SK-N-SH (cell line): ENCODE results near the gene CTNNA3. TPM values are rescaled to one million over a fixed set of nuclear protein-coding genes. Genes with fewer than 3 reads are reported as not detected.

Experiments used
- CTCF ChIA-PET: fragments of 300-600, 350-600 bp; formaldehyde crosslinking; extraction: SDS; loops from one replicate; lab custom pipeline; 2021; lab: Yijun Ruan, JAX
- POLR2A ChIA-PET: fragments of 350-600 bp; sonication (Branson Sonifier 250); formaldehyde crosslinking; extraction: SDS; loops from one replicate; lab custom pipeline; 2020; ENCODE audit warnings: antibody characterized with exemption, inconsistent platforms; lab: Yijun Ruan, JAX
- DNase-seq: peaks from one replicate; pipeline ENCODE4 v3.0.0; 2012
- H2AFZ ChIP-seq: fragments of 200-600 bp; sonication (generic); 2 replicates; pipeline ENCODE4 v1.8.1; 2016; ENCODE audit warnings: antibody characterized with exemption, mild to moderate bottlenecking, low read depth
- H3F3A ChIP-seq: fragments of 200-600 bp; sonication (generic); replicated peaks from 2 replicates; pipeline ENCODE3; 2016; ENCODE audit warnings: antibody characterized with exemption, mild to moderate bottlenecking; ENCODE audit not compliant: insufficient read depth
- H3K27ac ChIP-seq, 2 experiments: fragments of 200-500 bp in 1 of 2; fragments of 200-600 bp in 1 of 2; sonication (Bioruptor generic) in 1 of 2; sonication (generic), shearing (Covaris generic) in 1 of 2; 2 replicates each; pipeline versions ENCODE4 v1.5.1 to v1.6.1; 2014 to 2016; ENCODE audit warnings: low read depth in 2 of 2, inconsistent platforms in 1 of 2, low read length in 1 of 2, mild to moderate bottlenecking in 1 of 2, mixed read lengths in 1 of 2
- H3K27me3 ChIP-seq: fragments of 200-600 bp; sonication (generic), shearing (Covaris generic); 2 replicates; pipeline ENCODE4 v1.6.1; 2016; ENCODE audit warnings: mixed run types; ENCODE audit not compliant: insufficient read depth
- H3K36me3 ChIP-seq, 2 experiments: fragments of 200-500 bp in 1 of 2; fragments of 200-600 bp in 1 of 2; sonication (Bioruptor generic) in 1 of 2; sonication (generic) in 1 of 2; replicated peaks in 1 of 2; 2 replicates each; pipeline versions ENCODE3 to v1.5.1; 2014 to 2016; ENCODE audit warnings: low read length in 1 of 2, mild to moderate bottlenecking in 1 of 2; ENCODE audit not compliant: insufficient read depth in 2 of 2, control insufficient read depth in 1 of 2
- H3K4me1 ChIP-seq, 2 experiments: fragments of 200-500 bp in 1 of 2; fragments of 200-600 bp in 1 of 2; sonication (Bioruptor generic) in 1 of 2; sonication (generic), shearing (Covaris generic) in 1 of 2; 2 replicates each; pipeline versions ENCODE4 v1.5.1 to v1.6.1; 2014 to 2016; ENCODE audit warnings: low read depth in 1 of 2, low read length in 1 of 2, mixed run types in 1 of 2; ENCODE audit not compliant: insufficient read depth in 2 of 2, control insufficient read depth in 1 of 2
- H3K4me2 ChIP-seq: fragments of 200-600 bp; sonication (generic), shearing (Covaris generic); 2 replicates; pipeline ENCODE4 v1.6.1; 2017; ENCODE audit warnings: mixed run types
- H3K4me3 ChIP-seq, 2 experiments: fragments of 200-500 bp in 1 of 2; fragments of 200-600 bp in 1 of 2; sonication (Bioruptor generic) in 1 of 2; sonication (generic), shearing (Covaris generic) in 1 of 2; 2 replicates each; pipeline versions ENCODE4 v1.5.1 to v1.8.1; 2014 to 2016; ENCODE audit warnings: low read depth in 2 of 2, inconsistent platforms in 1 of 2, low read length in 1 of 2, mild to moderate bottlenecking in 1 of 2, mixed read lengths in 1 of 2, moderate library complexity in 1 of 2
- H3K79me2 ChIP-seq: fragments of 200-600 bp; sonication (generic); 2 replicates; pipeline ENCODE4 v1.8.1; 2017; ENCODE audit warnings: mild to moderate bottlenecking; ENCODE audit not compliant: insufficient read depth
- H3K9ac ChIP-seq: fragments of 200-600 bp; sonication (generic); 2 replicates; pipeline ENCODE4 v1.6.1; 2017; ENCODE audit warnings: mixed run types
- H3K9me2 ChIP-seq: fragments of 200-600 bp; sonication (generic); 2 replicates; pipeline ENCODE4 v1.6.1; 2017; ENCODE audit warnings: mixed run types
- H3K9me3 ChIP-seq: fragments of 200-600 bp; sonication (generic); 2 replicates; pipeline ENCODE4 v1.6.1; 2017; ENCODE audit warnings: mixed run types, mild to moderate bottlenecking, moderate library complexity
- H4K20me1 ChIP-seq: fragments of 200-600 bp; sonication (generic); 2 replicates; pipeline ENCODE4 v1.6.1; 2017; ENCODE audit warnings: mild to moderate bottlenecking, mixed run types; ENCODE audit not compliant: insufficient read depth
- CHD2 ChIP-seq: fragments of 150-350 bp; IDR thresholded peaks from 2 replicates; pipeline ENCODE4 v1.6.1; 2018; ENCODE audit warnings: low read length; ENCODE audit not compliant: partially characterized antibody
- ELF1 ChIP-seq: IDR thresholded peaks from 2 replicates; pipeline ENCODE4 v1.4.0; 2012
- EP300 ChIP-seq, 2 experiments: IDR thresholded peaks; 2 replicates each; pipeline versions ENCODE4 v1.4.0 to v1.6.1; 2012; ENCODE audit warnings: borderline replicate concordance in 1 of 2, low read depth in 1 of 2, low read length in 1 of 2
- FOSL2 ChIP-seq: IDR thresholded peaks from 2 replicates; pipeline ENCODE4 v1.4.0; 2012; ENCODE audit warnings: low read depth, mild to moderate bottlenecking, moderate library complexity, borderline replicate concordance
- FOXM1 ChIP-seq: IDR thresholded peaks from 2 replicates; pipeline ENCODE4 v1.4.0; 2012; ENCODE audit warnings: low read depth, mild to moderate bottlenecking
- IRF3 ChIP-seq: fragments of 150-350 bp; IDR thresholded peaks from 2 replicates; pipeline ENCODE4 v1.6.1; 2016; ENCODE audit warnings: mild to moderate bottlenecking, low read depth, low read length
- MEF2A ChIP-seq: IDR thresholded peaks from 2 replicates; pipeline ENCODE4 v1.4.0; 2012; ENCODE audit warnings: low read depth, borderline replicate concordance
- MXI1 ChIP-seq: IDR thresholded peaks from 2 replicates; pipeline ENCODE4 v1.6.1; 2012; ENCODE audit warnings: mild to moderate bottlenecking, low read depth, low read length, improper control_type of control experiment
- NFIC ChIP-seq: IDR thresholded peaks from 2 replicates; pipeline ENCODE4 v1.4.0; 2012; ENCODE audit warnings: borderline replicate concordance
- RAD21 ChIP-seq: IDR thresholded peaks from 2 replicates; pipeline ENCODE4 v1.6.1; 2012; ENCODE audit warnings: mild to moderate bottlenecking, low read length
- RCOR1 ChIP-seq: fragments of 150-350 bp; IDR thresholded peaks from 2 replicates; pipeline ENCODE4 v1.6.1; 2017; ENCODE audit warnings: antibody characterized with exemption, low read length
- SIN3A ChIP-seq: IDR thresholded peaks from 2 replicates; pipeline ENCODE4 v1.6.1; 2012; ENCODE audit warnings: low read depth, mild to moderate bottlenecking, low read length, moderate library complexity, borderline replicate concordance
- SMC3 ChIP-seq: IDR thresholded peaks from 2 replicates; pipeline ENCODE4 v1.6.1; 2012; ENCODE audit warnings: low read depth, low read length, improper control_type of control experiment
- TAF1 ChIP-seq: IDR thresholded peaks from 2 replicates; pipeline ENCODE4 v1.6.1; 2012; ENCODE audit warnings: low read depth, mild to moderate bottlenecking, low read length, moderate library complexity, borderline replicate concordance
- USF2 ChIP-seq: fragments of 150-350 bp; IDR thresholded peaks from 2 replicates; pipeline ENCODE4 v1.6.1; 2017; ENCODE audit warnings: antibody characterized with exemption, low read length, low read depth, borderline replicate concordance
- polyA plus RNA-seq, 3 experiments: library from polyadenylated mRNA; depleted of rRNA; stranded (reverse); fragments of >200 nt; gene quantifications; 2 replicates each; pipeline ENCODE4 v1.2.3, GENCODE V29; 2012
- TF ChIP-seq, protein P1 (sequence below): IDR thresholded peaks from 2 replicates; pipeline ENCODE4 v1.6.1; 2012; ENCODE audit warnings: mild to moderate bottlenecking, low read depth, low read length, moderate library complexity
- TF ChIP-seq, protein P2 (sequence below): IDR thresholded peaks from 2 replicates; pipeline ENCODE4; 2012
- TF ChIP-seq, protein P3 (sequence below): IDR thresholded peaks from 2 replicates; pipeline ENCODE4 v1.4.0; 2012; ENCODE audit warnings: low read depth, borderline replicate concordance

CTNNA3 gene
- polyA plus RNA-seq, 1 of the 3 experiments (the other 2 are of a cell fraction): not detected

DNA sequence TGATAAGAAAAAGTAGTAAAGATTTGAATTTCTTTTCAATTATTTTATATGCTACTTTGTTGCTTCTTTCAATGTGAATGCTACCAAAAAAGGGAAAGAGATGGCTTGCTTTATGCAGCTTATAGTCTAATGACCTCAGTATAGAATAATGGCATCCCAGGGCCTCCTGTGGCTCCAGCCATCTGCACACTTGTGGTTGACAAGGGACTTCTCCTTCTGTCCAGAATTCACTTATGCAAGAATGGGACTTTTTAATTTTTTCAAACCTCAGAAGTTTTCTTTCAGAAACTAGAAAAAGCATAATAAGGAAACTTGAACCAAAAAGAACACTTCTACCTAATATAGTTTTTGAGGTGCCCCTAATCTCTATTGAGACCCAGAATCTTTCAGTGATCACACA, 310.9 kb downstream of the CTNNA3 start:
- no peak for TF ChIP-seq IRF3
- no peak for TF ChIP-seq NFIC
- TF ChIP-seq MXI1: no peak
- TF ChIP-seq, protein P1, sequence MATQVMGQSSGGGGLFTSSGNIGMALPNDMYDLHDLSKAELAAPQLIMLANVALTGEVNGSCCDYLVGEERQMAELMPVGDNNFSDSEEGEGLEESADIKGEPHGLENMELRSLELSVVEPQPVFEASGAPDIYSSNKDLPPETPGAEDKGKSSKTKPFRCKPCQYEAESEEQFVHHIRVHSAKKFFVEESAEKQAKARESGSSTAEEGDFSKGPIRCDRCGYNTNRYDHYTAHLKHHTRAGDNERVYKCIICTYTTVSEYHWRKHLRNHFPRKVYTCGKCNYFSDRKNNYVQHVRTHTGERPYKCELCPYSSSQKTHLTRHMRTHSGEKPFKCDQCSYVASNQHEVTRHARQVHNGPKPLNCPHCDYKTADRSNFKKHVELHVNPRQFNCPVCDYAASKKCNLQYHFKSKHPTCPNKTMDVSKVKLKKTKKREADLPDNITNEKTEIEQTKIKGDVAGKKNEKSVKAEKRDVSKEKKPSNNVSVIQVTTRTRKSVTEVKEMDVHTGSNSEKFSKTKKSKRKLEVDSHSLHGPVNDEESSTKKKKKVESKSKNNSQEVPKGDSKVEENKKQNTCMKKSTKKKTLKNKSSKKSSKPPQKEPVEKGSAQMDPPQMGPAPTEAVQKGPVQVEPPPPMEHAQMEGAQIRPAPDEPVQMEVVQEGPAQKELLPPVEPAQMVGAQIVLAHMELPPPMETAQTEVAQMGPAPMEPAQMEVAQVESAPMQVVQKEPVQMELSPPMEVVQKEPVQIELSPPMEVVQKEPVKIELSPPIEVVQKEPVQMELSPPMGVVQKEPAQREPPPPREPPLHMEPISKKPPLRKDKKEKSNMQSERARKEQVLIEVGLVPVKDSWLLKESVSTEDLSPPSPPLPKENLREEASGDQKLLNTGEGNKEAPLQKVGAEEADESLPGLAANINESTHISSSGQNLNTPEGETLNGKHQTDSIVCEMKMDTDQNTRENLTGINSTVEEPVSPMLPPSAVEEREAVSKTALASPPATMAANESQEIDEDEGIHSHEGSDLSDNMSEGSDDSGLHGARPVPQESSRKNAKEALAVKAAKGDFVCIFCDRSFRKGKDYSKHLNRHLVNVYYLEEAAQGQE: no peak
- TF ChIP-seq RCOR1: no peak
- TF ChIP-seq CHD2: no peak
- TF ChIP-seq FOXM1: no peak
- TF ChIP-seq, protein P2, sequence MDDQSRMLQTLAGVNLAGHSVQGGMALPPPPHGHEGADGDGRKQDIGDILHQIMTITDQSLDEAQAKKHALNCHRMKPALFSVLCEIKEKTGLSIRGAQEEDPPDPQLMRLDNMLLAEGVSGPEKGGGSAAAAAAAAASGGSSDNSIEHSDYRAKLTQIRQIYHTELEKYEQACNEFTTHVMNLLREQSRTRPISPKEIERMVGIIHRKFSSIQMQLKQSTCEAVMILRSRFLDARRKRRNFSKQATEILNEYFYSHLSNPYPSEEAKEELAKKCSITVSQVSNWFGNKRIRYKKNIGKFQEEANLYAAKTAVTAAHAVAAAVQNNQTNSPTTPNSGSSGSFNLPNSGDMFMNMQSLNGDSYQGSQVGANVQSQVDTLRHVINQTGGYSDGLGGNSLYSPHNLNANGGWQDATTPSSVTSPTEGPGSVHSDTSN: no peak
- no peak for TF ChIP-seq MEF2A
- TF ChIP-seq USF2: no peak
- TF ChIP-seq, protein P3, sequence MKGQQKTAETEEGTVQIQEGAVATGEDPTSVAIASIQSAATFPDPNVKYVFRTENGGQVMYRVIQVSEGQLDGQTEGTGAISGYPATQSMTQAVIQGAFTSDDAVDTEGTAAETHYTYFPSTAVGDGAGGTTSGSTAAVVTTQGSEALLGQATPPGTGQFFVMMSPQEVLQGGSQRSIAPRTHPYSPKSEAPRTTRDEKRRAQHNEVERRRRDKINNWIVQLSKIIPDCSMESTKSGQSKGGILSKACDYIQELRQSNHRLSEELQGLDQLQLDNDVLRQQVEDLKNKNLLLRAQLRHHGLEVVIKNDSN: no peak
- TF ChIP-seq SIN3A: no peak
- no peak for TF ChIP-seq SMC3
- no peak for TF ChIP-seq FOSL2
- no peak for TF ChIP-seq RAD21
- no peak for TF ChIP-seq TAF1
- no peak for TF ChIP-seq ELF1
- no peak for TF ChIP-seq EP300 (IDR thresholded peaks at IDR 0.05; ENCODE audit: borderline replicate concordance in 1 of 2, low read depth in 1 of 2, low read length in 1 of 2)
- POLR2A ChIA-PET: no interaction called here
- H3K4me2 ChIP-seq: no peak overlapping the region

More for the DNA sequence above, 310.9 kb downstream of the CTNNA3 start:
- Histone ChIP-seq H3F3A (no peaks in the 10 kb centered on the region), H3K27me3 (no peaks in the 10 kb centered on the region; the same call in 1 of the 2 replicates), H3K9ac (no peak overlapping the region), H4K20me1 (no peaks in the 10 kb centered on the region), H3K79me2 (no peaks in the 10 kb centered on the region), H2AFZ (no peak overlapping the region), H3K9me3 (no peaks in the 10 kb centered on the region), H3K9me2 (no peaks in the 10 kb centered on the region), H3K4me3 (no peak overlapping the region), H3K4me1 (no peaks in the 10 kb centered on the region), H3K27ac (no peak overlapping the region), H3K36me3 (no peaks in the 10 kb centered on the region)
- no peak for DNase-seq
- CTCF ChIA-PET: no interaction called here
